GM19099 (cell line): Measurements from ENCODE around the gene DPYSL3.

Experiments
- POLR2A ChIP-seq: IDR thresholded peaks from 3 replicates; pipeline ENCODE4 v1.6.1; 2011; ENCODE audit warnings: low read depth; ENCODE audit not compliant: insufficient read length; ENCODE audit errors: extremely low read depth

Gene DPYSL3

GRCh38 chr5:147485046-147485445 lies 24.8 kb downstream of the DPYSL3 start:
- TF ChIP-seq POLR2A = no peak

DNA sequence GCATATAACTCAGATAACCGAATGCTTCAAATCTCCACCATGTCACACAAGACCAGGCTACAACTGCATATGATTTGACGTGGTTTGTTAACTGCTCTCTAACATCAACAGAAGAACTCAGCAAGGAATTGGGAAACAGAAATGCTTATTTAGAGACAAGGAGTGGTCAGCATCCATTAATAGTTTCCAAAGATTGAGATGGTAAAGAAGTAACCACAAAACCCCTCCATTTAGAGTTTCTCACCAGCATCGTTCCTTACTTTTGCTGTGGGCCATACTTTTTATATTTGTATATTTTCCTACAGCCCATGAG lies 25.2 kb downstream of the DPYSL3 start:
- TF ChIP-seq POLR2A = no peak

- TF ChIP-seq POLR2A = no peak
These were observed 25.7 kb downstream of the DPYSL3 start for GRCh38 chr5:147483961-147484707.

- TF ChIP-seq POLR2A = no peak
These were observed 26.6 kb downstream of the DPYSL3 start for GRCh38 chr5:147483188-147483790.

- TF ChIP-seq POLR2A = no peak
These were observed 27.1 kb downstream of the DPYSL3 start for GRCh38 chr5:147482706-147483180.

DNA sequence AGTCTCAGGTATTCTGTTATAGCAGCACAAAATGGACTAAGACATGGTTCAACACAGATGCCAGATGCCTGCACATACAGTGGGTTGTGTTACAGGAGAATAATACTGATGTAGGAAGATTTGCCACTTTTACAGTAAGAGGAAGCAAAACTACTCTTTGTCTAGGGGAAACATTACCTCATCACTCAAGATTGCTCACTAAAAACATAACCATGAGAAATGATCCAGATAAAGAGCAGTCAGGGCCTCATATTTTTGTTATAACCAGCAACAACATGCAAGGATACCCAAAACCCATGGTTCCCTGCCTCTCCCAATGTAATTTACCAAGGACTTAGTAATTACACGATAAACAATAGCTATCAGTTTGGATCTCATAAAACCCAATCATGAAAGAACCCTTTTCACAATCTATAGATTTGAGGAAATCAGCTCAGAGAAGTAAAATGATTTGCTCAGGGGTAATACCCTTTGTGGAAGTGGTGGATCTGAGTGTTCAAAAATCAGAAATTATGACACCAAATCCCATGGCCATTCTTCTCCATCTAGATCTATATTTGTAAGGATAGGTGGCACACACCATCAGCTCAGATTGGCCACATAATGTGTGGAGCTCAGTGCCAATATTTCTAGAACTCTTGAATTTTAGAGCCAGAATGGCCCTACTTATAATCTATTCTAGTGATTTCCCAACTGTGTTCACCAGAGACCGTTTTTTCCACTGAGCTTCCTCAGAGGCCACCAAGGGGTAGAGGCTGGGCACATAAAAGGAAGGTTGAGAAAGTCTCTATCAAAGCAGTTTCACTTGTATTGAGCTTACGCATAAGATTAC lies 27.8 kb downstream of the DPYSL3 start:
- no peak for TF ChIP-seq POLR2A

GRCh38 chr5:147481376-147481775 lies 28.5 kb downstream of the DPYSL3 start:
- TF ChIP-seq POLR2A = no peak

DNA sequence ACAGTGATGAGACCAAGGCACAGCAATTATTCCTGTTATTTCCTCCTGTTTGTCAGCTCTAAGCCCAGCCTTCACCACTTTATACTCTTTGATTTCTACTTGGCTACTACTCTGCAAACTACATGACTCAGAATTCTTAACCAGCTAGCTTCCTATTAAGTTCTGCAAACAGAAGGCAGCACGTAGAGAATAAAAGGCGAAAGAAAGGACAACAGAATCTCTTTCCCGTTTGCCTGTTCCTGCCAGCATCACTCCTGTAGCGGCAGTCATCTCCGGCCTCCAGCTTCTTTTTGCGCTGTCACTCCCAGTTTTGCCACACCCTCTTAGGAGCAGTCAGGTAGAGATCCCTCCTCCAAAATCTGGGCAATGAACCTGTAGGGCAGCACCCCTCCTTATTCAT lies 29.9 kb downstream of the DPYSL3 start:
- TF ChIP-seq POLR2A = no peak

DNA sequence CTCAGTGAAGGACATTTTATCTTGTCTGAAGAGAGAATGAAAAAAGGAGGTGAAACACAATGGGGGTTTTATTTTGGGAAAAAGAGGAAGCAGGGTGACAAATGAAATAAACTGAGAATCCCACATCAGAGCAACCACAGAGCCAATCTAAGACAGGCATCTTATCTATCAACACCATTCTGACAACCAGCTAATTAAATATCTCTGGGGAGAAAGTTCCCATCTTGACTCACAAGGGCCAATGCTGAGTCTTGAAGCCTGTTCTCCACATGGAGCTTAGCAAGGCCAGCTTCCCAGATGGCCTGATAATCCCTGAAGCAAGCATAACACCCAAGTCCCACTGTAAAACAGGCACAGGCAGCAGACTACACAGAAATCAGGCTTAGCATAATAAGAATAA lies 30.4 kb downstream of the DPYSL3 start:
- no peak for TF ChIP-seq POLR2A

DNA sequence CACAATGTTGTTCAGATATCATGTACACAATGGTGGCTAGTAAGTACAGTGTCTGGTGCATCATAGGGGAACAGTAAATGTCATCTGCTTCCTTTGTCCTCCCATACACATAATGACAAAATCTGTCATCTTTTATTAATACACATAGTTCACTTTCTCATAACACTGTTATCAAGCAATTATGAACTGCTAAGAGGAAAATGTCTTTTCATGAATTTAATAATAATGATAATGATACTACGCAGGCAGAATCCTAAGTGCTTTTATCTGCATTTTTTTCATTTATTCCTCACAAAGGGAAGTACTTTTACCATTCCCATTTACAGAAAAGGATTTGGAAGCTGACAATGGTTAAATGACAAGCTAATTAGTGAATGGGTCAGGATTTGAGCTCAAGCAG lies 35.7 kb downstream of the DPYSL3 start:
- no peak for TF ChIP-seq POLR2A

DNA sequence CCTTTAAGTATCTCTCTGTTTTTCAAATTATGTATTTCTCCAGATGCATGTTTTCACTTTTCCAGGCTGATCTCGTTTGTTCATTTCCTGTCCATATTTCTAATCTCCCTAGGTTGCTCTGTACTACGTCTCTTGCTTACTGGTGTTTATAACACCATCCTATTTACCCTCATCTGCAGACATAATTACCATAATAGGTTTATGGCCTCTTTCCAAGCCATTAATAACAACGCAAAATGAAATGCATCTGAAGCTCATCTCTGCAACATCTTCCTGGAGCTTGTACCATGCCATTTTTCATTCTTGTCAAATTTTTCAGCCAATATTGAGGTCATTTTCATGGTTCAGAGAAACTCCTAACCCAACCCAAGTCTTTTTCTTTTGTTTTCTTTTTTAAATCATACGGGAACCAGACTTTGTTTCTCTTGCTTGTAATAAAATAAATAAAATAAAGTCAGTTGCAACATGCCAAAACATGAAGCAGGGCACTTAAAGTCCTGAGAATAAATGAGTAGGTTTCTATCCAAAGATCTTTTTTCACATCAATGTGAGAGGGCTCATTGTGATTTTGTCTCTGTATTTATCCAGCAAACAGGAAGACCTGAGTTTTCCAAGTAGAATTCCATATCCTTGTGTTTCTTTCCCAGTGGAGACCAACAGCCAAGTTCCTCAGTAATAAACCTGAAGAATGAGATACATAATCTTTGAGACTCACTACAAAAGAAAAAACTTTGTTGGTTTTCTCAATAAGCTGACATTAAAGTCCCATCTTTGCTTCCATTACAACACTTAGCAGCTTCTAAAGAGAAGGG lies 37.0 kb downstream of the DPYSL3 start:
- TF ChIP-seq POLR2A = no peak

GRCh38 chr5:147467973-147468508 lies 41.8 kb downstream of the DPYSL3 start:
- TF ChIP-seq POLR2A = no peak

- no peak for TF ChIP-seq POLR2A
These were observed 43.4 kb downstream of the DPYSL3 start for GRCh38 chr5:147466360-147466980.

GRCh38 chr5:147465747-147466146 lies 44.1 kb downstream of the DPYSL3 start:
- TF ChIP-seq POLR2A = no peak
